ENCODE data around the gene ITFG2. TPM values are rescaled to one million over a fixed set of nuclear protein-coding genes. Genes with fewer than 3 reads are reported as not detected.
"Not testable (repeated sequence)": the region's sequence is repeated elsewhere in the genome, so short reads cannot be mapped to it uniquely, and the experiment has no call there.

The ITFG2 gene
- total and polyA plus RNA-seq, 2 experiments from 2014 or later, result 15.7 to 19.1 TPM

- WGBS, 2 experiments (ENCODE audit: low coverage in 1 of 2, low lambda C conversion rate in 2 of 2, missing lambda C conversion rate in 2 of 2), result 42 to 51% methylated on average over 10 of the region's 10 CpGs
- Histone ChIP-seq H4K20me1 (ENCODE audit: insufficient read depth) (no peaks in the 10 kb centered on the region), H3K4me1 (ENCODE audit: insufficient read depth) (no peaks in the 10 kb centered on the region), H3K27me3 (replicated peaks; ENCODE audit: insufficient read depth) (peaks cover 30% of the 10 kb centered on the region), H3K36me3 (ENCODE audit: low read depth) (no peaks in the 10 kb centered on the region), H3K9ac (no peak overlapping the region), H2AFZ (no peak overlapping the region), H3K9me2 (ENCODE audit: insufficient read depth) (no peaks in the 10 kb centered on the region), H3K9me3 (ENCODE audit: low read depth) (no peaks in the 10 kb centered on the region), H3K27ac (no peak overlapping the region), H3K4me2 (ENCODE audit: unreplicated experiment) (no peak overlapping the region), H3K79me2 (ENCODE audit: insufficient read depth) (no peaks in the 10 kb centered on the region), H3K4me3 (no peak overlapping the region), H3F3A (ENCODE audit: insufficient read depth) (no peaks in the 10 kb centered on the region)
- TF ChIP-seq EZH2 (IDR thresholded peaks at IDR 0.05; ENCODE audit: insufficient read depth, poor library complexity, severe bottlenecking), result no peak
- TF ChIP-seq EZH2phosphoT487 (IDR thresholded peaks at IDR 0.05; ENCODE audit: insufficient read depth, low read depth), result no peak
- in situ Hi-C loops (cut with MboI), result no loop called here
- DNase-seq, result no peak
Observed at GRCh38 chr12:2768224-2768961, 44.1 kb upstream of the ITFG2 start.

- Histone ChIP-seq H3K9me2 (ENCODE audit: insufficient read depth) (no peaks in the 10 kb centered on the region), H3K4me2 (ENCODE audit: unreplicated experiment) (no peak overlapping the region), H4K20me1 (ENCODE audit: insufficient read depth) (no peaks in the 10 kb centered on the region), H3K4me1 (ENCODE audit: insufficient read depth) (no peaks in the 10 kb centered on the region), H3K9ac (no peak overlapping the region), H3K79me2 (ENCODE audit: insufficient read depth) (no peaks in the 10 kb centered on the region), H3K36me3 (ENCODE audit: low read depth) (no peaks in the 10 kb centered on the region), H3F3A (ENCODE audit: insufficient read depth) (no peaks in the 10 kb centered on the region), H3K9me3 (ENCODE audit: low read depth) (no peaks in the 10 kb centered on the region), H2AFZ (no peak overlapping the region), H3K27ac (no peak overlapping the region), H3K4me3 (no peak overlapping the region), H3K27me3 (replicated peaks; ENCODE audit: insufficient read depth) (peaks cover 17% of the 10 kb centered on the region)
- in situ Hi-C loops (cut with MboI), result no loop called here
- no peak for DNase-seq
- TF ChIP-seq EZH2phosphoT487 (IDR thresholded peaks at IDR 0.05; ENCODE audit: insufficient read depth, low read depth) (no peak), EZH2 (IDR thresholded peaks at IDR 0.05; ENCODE audit: insufficient read depth, poor library complexity, severe bottlenecking) (no peak)
- WGBS, 2 experiments (ENCODE audit: low coverage in 1 of 2, low lambda C conversion rate in 2 of 2, missing lambda C conversion rate in 2 of 2), result 54 to 63% methylated on average over 10 to 11 of the region's 11 CpGs
Observed at GRCh38 chr12:2769866-2770533, 42.5 kb upstream of the ITFG2 start.

- peaks cover 13% of the 10 kb centered on the region for H3K27me3 ChIP-seq (replicated peaks; ENCODE audit: insufficient read depth)
Observed at GRCh38 chr12:2770544-2770943, 41.9 kb upstream of the ITFG2 start.

GRCh38 chr12:2772370-2772769, 40.1 kb upstream of the ITFG2 start:
- H4K20me1 ChIP-seq (ENCODE audit: insufficient read depth), result no peaks in the 10 kb centered on the region
- H3K79me2 ChIP-seq (ENCODE audit: insufficient read depth), result no peaks in the 10 kb centered on the region
- no peak overlapping the region for H3K4me2 ChIP-seq (ENCODE audit: unreplicated experiment)
- TF ChIP-seq EZH2phosphoT487 (IDR thresholded peaks at IDR 0.05; ENCODE audit: insufficient read depth, low read depth), result no peak
- no peak for TF ChIP-seq EZH2 (IDR thresholded peaks at IDR 0.05; ENCODE audit: insufficient read depth, poor library complexity, severe bottlenecking)
- no peak overlapping the region for H3K9ac ChIP-seq
- no peaks in the 10 kb centered on the region for H3F3A ChIP-seq (ENCODE audit: insufficient read depth)
- no peaks in the 10 kb centered on the region for H3K9me2 ChIP-seq (ENCODE audit: insufficient read depth)
- in situ Hi-C loops (cut with MboI), result no loop called here
- no peak overlapping the region for H2AFZ ChIP-seq
- H3K4me3 ChIP-seq, result no peak overlapping the region
- no peaks in the 10 kb centered on the region for H3K4me1 ChIP-seq (ENCODE audit: insufficient read depth)
- peaks cover 6% of the 10 kb centered on the region for H3K27me3 ChIP-seq (replicated peaks; ENCODE audit: insufficient read depth)
- no peaks in the 10 kb centered on the region for H3K9me3 ChIP-seq (ENCODE audit: low read depth)
- DNase-seq, result no peak
- H3K27ac ChIP-seq, result no peak overlapping the region
- H3K36me3 ChIP-seq (ENCODE audit: low read depth), result no peaks in the 10 kb centered on the region
- WGBS, 2 experiments (ENCODE audit: low coverage in 1 of 2, low lambda C conversion rate in 2 of 2, missing lambda C conversion rate in 2 of 2), result 53 to 60% methylated on average over 4 of the region's 4 CpGs

More at GRCh38 chr12:2770544-2770943, 41.9 kb upstream of the ITFG2 start:
- 75 to 78% methylated on average over 3 of the region's 3 CpGs for WGBS, 2 experiments (ENCODE audit: low coverage in 1 of 2, low lambda C conversion rate in 2 of 2, missing lambda C conversion rate in 2 of 2)
- H3K4me1 ChIP-seq (ENCODE audit: insufficient read depth); H3F3A ChIP-seq (ENCODE audit: insufficient read depth); H3K4me3 ChIP-seq; H3K9me3 ChIP-seq (ENCODE audit: low read depth); H4K20me1 ChIP-seq (ENCODE audit: insufficient read depth); H3K9ac ChIP-seq; H3K9me2 ChIP-seq (ENCODE audit: insufficient read depth); H3K27ac ChIP-seq; H2AFZ ChIP-seq; H3K4me2 ChIP-seq (ENCODE audit: unreplicated experiment); H3K79me2 ChIP-seq (ENCODE audit: insufficient read depth); DNase-seq; H3K36me3 ChIP-seq (ENCODE audit: low read depth); in situ Hi-C loops (cut with MboI): not testable (repeated sequence)

Measured in GM23248 (cell line).